Stimulated activated CD4-positive, alpha-beta T cell treated with anti-CD3 and anti-CD28 coated beads, Interleukin-15, amount 100 ng/mL, for 1 hour (primary cell): ENCODE data around the gene EYA2.
"Not testable (repeated sequence)": the region's sequence is repeated elsewhere in the genome, so short reads cannot be mapped to it uniquely, and the experiment has no call there.

Source experiments
- DNase-seq, 2 donors: peaks; one replicate each; pipeline ENCODE4 v3.0.0-alpha.2; 2020; ENCODE audit warnings: low read depth in 1 of 2, low spot score in 1 of 2

Gene EYA2

DNA sequence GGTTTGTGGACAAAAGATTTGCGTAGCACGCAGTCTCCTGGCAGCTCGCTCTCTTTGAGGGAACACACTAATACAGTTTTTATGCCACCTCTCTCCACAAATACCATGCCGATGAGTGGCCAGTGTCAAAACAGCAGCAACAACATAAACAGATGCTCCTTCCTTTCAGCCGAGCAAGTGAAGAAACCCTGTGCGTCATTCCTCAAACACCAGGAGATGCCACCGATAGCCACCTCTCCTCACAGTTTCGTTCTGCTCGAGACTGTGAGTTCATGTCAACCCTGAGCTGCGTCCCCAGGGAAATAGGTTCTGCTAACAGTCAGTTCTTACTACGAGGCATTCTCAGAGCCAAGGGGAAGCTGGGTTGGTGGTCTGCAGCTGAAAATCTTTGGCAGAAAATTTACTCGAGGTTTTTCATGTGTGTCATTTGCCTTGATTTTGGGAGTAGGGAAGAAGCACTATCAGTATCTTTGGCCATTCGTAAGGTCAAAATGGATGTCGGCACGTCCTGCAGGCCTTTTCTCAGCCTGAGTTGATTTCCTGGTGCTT, 59.9 kb downstream of the EYA2 start:
- DNase-seq = no peak

DNA sequence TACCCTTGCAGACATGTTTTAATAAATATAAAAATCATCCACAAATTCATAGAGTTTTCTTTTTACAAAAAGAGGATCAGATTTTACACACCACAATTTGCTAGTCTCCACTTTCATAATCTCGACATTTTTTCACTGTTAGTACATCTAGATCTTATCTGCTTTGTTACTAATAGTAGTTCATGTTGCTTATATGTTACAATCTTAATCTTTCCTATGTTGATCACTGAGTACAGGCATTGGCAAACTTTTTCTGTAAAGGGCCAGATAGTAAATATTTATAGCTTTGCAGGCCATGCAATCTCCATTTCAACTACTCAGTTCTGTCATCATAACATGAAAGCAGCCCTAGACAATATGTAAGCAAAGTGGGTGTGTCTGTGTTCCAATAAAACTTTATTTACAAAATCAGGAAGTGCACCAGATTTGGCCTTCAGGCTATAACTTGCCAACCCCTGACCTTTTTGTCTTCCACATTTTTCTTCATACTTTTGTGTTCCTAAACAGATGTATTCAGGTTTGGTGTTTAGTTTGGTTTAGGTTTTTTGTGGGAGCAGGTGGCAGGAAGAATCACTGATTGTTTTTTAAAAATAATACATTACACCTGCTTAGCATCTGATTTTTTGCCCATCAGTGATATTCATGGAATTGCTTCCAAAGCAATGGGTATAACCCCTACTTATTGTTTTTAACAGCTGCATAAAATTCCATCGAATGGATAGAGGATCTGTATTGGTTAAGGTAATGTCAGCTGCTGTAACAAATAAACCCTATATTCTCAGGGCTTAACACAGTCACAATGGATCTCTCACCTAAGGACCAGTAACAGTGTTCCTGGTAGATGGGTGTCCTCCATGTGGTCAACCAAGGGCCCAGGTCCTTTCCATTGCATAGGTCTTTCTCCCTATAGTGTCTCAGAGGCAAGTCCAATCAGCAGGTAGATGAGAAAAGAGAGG, 61.2 kb downstream of the EYA2 start:
- no peak for DNase-seq

DNA sequence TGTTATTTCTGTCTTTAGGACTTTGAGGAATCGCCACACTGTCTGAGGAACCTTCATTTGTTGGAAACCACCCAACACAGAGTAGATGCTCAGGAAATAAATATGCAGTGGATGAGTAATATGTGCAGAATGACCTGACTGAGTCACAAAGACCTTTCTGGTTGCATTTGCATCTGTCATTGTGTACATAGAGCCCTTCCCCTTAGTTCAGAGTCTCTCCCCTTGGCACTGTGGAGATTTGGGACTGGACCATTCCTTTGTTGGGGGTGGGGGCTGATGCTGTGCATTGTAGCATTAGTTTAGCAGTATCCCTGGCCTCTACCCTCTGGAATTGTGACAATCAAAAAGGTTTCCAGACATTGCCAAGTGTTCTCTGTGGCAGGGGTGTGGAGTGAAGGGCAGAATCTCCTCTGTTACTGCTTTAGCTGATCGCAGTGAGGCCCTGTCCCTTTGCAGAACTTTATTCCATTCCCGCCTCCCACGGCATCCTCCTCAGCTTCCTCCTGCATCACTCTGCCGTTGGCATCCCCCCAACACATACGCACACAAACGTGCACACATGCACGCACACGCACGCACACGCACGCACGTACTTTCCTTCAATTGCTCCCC, 64.5 kb downstream of the EYA2 start:
- DNase-seq = no peak

DNA sequence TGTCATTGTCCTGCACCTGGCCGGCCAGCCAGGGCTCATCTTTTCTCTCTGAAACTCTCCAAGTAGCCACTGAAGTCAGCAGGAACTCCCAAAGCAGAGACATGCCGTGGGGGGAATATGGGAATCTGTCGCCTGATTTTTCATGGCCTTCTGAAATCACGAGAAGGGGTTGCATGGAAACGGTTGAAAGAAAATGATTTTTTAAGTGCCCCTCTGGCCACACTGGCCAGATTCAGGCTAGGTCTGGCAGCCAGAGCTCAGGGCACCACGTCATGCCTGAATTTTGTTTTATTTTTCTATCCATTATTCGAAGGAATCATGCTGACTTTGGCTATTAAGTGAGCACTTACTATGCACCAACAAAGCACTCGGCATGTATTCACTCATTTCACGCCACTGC, 65.2 kb downstream of the EYA2 start:
- DNase-seq = no peak

DNA sequence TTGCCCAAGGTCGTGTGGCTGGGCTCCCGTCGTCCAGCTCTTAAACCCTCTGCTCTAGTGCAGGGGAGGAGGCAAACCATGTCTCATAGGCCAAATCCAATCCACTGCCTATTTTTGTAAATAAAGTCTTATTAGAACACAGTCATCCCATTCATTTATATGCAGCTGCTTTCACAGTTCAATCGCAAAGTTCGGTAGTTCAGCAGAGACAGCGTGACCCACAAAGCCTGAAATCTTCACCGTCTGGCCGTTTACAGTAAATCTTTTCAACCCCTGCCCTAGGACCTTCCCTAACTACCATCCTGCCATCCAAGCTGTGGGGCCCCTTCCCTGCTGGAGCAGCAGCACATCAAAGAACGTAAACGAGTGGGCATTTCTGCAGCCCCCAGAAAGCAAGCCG, 65.9 kb downstream of the EYA2 start:
- no peak for DNase-seq

DNA sequence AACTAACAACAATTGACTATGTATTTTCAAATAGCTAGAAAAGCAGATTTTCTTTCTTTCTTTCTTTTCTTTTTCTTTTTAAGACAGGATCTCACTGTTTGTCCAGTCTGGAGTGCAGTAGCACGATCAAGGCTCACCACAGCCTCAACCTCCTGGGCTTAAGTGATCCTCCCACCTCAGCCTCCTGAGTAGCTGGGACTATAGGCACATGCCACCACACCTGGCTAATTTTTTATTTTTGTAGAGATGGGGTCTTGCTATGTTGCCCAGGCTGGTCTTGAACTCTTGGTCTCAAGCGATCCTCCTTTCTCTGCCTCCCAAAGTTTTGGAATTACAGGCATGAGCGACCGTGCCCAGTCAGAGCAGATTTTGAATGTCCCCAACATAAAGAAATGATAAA, 67.3 kb downstream of the EYA2 start:
- not testable (repeated sequence) for DNase-seq

DNA sequence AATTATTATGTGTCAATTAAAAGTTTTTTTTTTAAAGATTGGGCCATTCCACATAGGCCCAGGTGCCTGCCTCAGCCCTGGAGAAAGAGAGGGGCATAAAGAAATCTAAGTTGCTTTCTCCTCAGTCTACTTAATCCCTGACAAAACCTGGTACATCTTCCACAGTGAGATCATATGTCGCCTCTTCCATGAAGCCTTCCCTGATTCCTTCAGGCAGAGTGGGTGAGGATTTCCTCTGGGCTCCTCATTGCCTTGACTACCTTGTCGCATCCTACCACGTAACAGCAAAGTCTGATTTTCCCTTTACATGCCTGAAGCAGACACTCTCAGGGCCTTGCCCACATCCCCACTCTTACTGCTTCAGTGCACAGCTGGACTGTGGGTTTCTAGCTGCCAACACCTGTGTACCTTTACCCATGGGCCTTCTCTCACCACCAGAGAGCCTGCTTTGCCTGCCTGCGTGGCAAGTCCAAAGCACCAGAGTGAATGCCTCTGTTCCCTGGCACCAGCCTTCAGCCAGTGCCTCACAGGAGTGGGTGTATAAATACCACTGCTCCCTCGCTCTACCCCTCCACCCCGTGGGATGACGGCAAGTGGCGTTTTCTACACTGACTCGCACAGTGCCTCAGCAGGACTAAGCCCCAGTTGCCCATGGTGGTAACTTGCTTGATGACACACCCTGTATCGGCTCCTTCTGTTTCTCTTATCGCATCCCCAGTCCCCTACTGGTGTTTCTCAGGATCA, 68.0 kb downstream of the EYA2 start:
- no peak for DNase-seq

DNA sequence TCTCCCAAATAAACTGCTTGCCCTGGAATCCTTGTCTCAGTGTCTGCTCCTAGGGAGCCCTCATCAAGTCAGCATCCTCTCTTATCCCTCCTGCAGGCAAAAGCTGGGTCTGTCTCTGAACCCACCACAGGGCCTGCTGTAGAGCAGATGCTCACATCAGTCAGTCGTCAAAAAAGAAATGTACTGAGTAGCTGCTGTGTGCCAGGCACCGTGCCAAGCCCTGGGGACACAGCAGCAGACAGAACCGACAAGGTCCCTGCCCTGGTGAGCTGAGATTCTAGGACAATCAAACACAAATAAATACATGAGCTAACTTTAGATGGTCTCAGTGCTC, 68.5 kb downstream of the EYA2 start:
- no peak for DNase-seq

DNA sequence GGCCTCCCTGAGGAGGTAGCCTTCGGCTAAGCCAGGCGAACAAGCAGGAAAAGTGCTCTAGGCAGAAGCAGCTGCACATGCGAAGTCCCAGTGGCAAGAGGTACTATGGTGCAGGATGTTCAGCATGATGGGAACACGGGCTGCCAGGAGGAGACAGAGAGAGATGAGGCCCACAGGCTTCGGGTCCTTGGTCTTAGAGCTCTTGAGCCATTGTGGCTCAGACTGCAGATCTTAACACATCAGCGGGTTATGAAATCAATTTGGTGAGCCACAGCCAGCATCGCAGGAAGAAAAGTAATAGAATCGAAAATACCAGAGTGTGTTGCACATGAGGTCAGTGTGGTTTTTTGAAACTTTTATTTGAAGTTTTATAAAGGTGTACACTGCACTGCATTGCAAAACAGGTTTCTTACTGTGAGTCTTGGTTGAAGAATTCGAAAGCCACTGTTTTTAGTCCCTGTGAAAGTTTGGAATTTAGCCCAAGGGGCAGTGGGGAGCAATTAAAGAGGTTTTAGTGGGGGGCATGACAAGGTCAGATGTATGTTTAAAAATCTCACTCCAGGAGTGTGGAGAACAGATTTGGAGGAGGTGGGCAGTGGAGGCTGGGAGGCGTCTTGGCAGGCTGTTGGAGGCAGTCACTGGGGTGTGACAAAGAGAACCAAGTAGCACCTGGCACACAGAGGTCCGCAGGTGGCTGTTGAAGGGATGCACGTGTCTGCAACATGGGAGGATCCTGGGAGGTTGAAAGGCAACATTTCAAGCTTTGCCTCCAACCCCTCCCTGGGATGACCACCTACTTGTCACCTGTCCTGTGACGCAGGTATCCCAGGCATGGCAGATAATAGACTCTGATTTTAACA, 69.3 kb downstream of the EYA2 start:
- no peak for DNase-seq

DNA sequence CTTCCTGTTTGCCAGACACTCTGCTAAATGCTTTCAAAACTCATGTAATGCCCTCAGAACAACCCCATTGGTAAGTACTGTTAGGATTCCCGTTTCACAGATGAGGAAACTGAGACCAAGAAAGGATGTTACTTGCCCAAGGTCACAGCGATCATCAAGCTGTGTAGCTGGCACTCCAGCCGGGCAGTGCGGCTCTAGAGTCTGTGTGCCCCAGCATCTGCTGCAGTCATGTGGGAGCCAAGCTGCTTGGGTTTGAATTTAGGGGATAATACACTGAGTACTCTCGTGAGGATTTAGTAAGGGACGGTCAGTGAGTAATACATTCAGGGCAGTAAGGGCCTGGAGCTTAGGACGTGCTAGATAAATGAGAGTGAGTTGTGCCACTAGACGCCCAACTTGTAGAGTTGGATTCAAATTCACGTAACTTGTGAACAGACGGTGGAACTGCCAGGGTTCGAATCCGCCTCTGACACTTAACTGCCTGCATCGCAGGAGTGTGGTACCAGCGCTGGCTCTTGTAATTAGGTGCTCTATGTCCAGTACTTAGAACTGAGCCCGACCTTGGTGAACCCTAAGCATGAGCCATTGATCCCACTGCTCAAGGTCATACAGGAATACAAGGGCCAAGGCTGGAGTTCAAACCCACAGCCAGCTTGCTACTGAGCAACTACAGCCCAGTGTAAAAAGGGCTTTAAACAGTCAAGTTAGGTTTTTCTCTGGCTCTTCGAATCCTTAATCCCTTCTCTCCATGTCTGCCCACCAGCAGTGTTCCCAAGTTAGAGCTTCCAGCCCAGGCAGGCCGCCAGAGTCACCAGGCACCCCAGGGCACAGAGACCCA, 70.2 kb downstream of the EYA2 start:
- no peak for DNase-seq

DNA sequence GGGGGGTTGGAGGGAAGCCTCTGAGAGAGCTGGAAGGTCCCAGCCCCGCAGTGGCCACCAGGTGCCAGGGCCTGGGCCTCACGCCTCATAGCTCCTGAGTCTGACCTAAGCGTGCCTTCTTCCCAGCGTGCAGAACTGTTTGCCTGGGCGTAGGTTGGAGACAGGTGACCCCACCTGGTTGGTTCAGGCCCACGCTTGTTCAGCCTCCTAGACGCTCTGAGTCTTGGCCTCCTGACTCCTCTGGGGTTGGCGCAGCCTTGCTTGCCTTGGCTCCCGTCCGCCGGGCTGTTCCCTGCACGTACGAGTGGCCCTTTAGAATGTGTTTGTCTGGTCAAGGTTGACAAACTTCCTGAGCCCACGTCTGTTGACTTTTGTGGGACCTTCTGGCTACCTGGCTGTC, 70.8 kb downstream of the EYA2 start:
- DNase-seq = no peak

DNA sequence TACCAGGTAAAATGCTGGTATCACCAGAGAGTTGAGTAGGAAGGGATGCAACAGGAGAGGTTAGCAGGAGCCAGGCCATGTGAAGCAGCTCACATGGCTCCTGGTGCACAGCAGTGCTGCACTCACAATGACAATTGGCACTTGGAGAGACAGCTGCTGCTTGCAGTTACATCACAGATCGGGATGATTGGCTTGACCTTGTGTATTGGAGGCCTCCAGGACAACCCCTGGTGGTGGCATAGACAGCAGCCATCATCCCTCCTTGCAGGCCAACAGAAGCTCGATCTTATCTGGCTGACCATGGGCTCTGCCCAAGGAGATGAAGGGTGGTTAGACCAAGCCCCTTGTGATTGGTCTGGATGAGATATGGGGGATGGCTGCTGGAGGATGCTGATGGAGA, 73.0 kb downstream of the EYA2 start:
- DNase-seq = no peak

DNA sequence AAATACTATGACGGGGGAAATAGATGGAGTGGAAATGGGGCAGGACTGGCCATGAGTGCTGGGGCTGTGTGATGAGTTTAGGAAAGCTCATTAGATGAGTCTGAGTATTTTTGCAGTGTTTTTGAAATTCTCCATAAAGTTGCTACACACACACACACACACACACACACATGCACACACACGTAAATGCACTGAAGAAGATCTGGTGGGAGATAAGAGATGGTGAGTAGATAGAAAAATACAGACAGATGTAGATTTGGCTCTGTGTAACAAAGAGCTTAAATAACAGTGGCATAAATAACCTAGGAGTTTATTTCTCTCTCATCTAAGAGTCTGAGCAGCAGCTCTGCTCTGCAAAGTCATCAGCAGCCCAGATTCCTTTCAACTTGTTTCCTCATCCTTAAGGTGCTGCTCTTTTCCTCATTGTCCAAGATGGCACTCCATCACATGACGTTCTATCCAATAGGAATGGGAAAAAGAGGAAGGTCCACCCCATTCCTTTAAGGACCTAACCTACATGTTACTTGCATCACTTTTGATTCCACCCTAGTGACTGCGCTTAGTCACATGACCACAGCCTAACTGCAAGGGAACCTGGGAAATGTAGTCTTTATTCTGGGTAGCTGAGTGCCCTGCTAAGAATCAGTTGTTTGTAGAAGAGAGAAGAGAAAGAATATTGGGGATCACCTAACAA, 76.4 kb downstream of the EYA2 start:
- no peak for DNase-seq

DNA sequence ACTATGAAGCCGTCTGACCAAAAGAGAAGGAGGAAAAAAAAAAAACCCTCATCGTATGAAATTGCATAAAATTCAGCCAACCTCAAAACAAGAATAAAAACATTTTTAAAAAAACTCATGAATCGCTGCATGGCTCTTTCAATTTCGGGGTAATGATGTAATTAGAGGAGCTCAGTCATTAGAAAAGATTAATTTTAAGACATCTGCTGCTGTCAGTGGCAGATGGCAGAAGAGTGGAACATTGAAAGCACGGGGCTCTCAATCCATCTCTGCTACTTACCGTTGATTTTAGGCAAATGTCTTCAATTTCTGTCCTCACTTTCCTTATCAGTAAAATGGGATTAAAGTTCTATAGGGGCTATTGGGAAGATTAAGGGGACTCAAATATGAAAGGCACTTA, 79.1 kb downstream of the EYA2 start:
- no peak for DNase-seq

DNA sequence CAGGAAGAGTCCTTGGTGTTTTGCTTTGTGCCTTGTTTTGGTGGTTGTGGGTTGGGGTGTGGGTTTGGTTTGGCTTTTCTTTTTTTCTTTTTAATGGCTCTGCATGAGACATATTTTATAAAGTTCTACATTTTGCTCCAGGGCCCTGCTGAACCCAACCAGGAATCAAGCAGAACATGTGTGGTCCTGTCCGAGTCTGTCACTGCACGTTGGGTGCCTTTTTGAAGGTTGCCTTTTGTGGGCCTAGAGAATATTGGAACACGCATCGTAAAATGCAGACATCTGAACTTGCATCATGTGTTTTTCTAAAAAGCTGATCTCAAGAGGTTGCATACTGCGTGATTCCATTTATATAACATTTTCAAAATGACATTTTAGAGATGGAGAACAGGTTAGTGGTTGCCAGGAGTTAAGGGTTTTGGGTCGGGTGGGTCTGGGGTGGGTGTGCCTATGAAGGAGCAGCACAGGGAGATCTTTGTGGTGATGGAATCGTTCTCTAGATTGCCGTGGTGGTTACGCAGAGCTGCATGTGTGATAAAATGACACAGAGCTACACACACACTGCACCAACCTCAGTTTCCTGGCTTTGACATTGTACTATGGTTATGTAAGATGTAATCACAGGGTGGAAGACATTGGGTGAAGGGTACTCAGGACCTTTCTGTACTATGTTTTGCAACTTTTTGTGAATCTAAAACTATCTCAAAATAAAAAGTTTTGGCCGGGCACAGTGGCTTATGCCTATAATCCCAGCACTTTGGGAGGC, 80.2 kb downstream of the EYA2 start:
- DNase-seq = no peak

DNA sequence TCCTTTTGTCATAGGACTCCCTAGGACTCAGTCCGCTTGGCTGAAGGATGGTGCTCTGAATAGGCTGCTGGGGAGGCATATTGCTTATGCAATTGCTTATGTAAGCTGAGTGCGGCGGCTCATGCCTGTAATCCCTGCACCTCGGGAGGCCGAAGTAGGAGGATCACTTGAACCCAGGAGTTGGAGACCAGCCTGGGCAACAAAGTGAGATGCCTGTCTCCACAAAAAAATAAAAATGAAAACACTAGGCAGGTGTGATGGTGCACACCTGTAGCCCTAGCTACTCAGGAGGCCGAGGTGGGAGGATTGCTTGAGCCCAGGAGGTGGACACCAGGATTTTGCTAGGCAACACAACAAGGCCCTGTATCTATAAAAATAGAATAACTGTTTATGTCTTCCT, 81.3 kb downstream of the EYA2 start:
- DNase-seq = no peak

DNA sequence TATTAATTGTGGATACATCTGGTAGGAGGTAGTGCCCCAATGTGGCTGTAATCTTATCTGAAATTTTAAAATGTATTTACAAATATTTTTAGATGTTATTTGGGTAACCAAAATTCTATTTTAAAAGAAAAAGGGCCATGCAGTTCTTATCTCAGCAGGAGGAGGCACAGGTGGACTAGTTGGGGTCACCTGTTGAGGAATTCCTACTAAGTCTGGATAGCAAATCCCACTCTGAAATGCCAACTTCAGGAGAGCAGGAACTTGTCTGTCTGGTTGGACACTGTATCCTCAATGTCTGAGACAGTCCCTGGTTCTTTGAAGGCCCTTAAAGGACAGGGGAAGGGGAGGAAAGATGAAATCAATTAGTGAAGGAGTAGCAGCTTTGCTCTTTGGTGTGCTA, 82.6 kb downstream of the EYA2 start:
- no peak for DNase-seq

DNA sequence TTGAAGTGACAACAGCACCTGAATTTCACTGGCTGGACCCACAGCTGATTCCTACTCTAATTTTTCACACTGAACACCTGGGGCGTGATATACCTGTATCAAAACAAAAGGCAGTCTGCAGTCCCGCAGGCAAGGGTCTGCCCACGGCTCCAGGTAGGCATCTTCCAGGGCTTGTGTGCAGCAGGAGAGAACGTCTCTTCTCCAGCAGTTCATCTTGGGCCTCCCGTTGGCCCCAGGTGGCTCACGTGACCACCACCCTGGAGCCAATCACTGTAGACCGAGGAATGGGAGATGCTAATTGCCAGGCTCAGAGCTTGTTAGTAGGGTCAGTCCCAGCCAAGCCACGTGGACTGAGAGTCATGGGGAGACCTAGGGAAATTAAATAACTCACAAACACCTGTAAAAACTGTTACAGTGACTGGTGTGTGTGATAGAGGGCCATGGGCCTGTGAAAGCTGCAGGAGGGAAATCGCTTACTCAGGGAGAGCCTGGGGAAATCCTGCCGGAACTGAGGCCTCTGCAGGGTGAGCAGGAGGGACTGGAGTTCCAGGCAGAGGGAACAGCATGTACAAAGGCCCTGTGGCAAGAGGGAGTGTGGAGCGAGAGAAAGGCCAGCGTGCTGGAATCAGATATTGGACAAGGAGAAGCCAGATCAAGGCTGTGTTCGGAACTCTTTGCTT, 83.4 kb downstream of the EYA2 start:
- no peak for DNase-seq
